ENCODE data around the gene OR10R2. TPM values are rescaled to one million over a fixed set of nuclear protein-coding genes. Genes with fewer than 3 reads are reported as not detected.

The OR10R2 gene
- total RNA-seq, 1 donor from 2014 or later = not detected

- Mint-ChIP-seq H3K9me3 (no peaks in the 10 kb centered on the region), H3K27ac (no peak overlapping the region), H3K4me1 (no peaks in the 10 kb centered on the region), H3K4me3 (no peak overlapping the region), H3K36me3 (ENCODE audit: low read depth) (no peaks in the 10 kb centered on the region), H3K27me3 (peaks cover 3% of the 10 kb centered on the region)
- ChIA-PET POLR2A (no interaction called here), CTCF (no interaction called here)
- TF ChIP-seq CTCF (IDR thresholded peaks at IDR 0.05) = no peak
- DNase-seq = no peak
- ATAC-seq (ENCODE audit: low read depth) = no peak
- intact Hi-C loops (cut with micrococcal nuclease) = loop anchor here (10.0 kb wide), 2 partner anchors 157 to 377 kb away; partner anchors contain the start of gene CD1B
Measured at GRCh38 chr1:158491316-158491715, 19.3 kb downstream of the OR10R2 start.

GRCh38 chr1:158493054-158493453 lies 21.0 kb downstream of the OR10R2 start:
- Mint-ChIP-seq H3K27ac (no peak overlapping the region), H3K27me3 (no peaks in the 10 kb centered on the region), H3K9me3 (no peaks in the 10 kb centered on the region), H3K36me3 (ENCODE audit: low read depth) (no peaks in the 10 kb centered on the region), H3K4me1 (no peaks in the 10 kb centered on the region), H3K4me3 (no peak overlapping the region)
- POLR2A ChIA-PET = no interaction called here
- no peak for DNase-seq
- intact Hi-C loops (cut with micrococcal nuclease) = loop anchor here (10.0 kb wide), 2 partner anchors 158 to 378 kb away; partner anchors contain the start of gene CD1B
- ATAC-seq (ENCODE audit: low read depth) = no peak
- no peak for TF ChIP-seq CTCF (IDR thresholded peaks at IDR 0.05)
- CTCF ChIA-PET = no interaction called here

- DNase-seq (no peak), ATAC-seq (ENCODE audit: low read depth) (no peak)
- intact Hi-C loops (cut with micrococcal nuclease) = loop anchor here (10.0 kb wide), 2 partner anchors 160 to 380 kb away; partner anchors contain the start of gene CD1B
- CTCF ChIA-PET = interaction anchor here (1.3 kb wide), 1 partner anchor 291 kb away, joined by 5 read pairs; no protein-coding TSS in a partner anchor
- Mint-ChIP-seq H3K27me3 (no peaks in the 10 kb centered on the region), H3K4me3 (no peak overlapping the region), H3K9me3 (no peaks in the 10 kb centered on the region), H3K27ac (no peak overlapping the region), H3K4me1 (no peaks in the 10 kb centered on the region), H3K36me3 (ENCODE audit: low read depth) (no peaks in the 10 kb centered on the region)
- no peak for TF ChIP-seq CTCF (IDR thresholded peaks at IDR 0.05)
- POLR2A ChIA-PET = no interaction called here
Measured at GRCh38 chr1:158494796-158495195, 22.8 kb downstream of the OR10R2 start.

- intact Hi-C loops (cut with micrococcal nuclease) = loop anchor here (1.0 to 10.0 kb wide), 5 partner anchors 162 to 533 kb away; partner anchors contain the start of gene CD1B
- Mint-ChIP-seq H3K4me1 (no peaks in the 10 kb centered on the region), H3K27ac (no peak overlapping the region), H3K27me3 (peaks cover 7% of the 10 kb centered on the region), H3K9me3 (no peaks in the 10 kb centered on the region), H3K36me3 (ENCODE audit: low read depth) (no peaks in the 10 kb centered on the region), H3K4me3 (no peak overlapping the region)
- POLR2A ChIA-PET = no interaction called here
- CTCF ChIA-PET = interaction anchor here (0.6 to 1.5 kb wide), 12 partner anchors 10 to 504 kb away, joined by 3 to 25 read pairs (median 3); no protein-coding TSS in a partner anchor
- no peak for DNase-seq
- TF ChIP-seq CTCF (IDR thresholded peaks at IDR 0.05) = no peak
- no peak for ATAC-seq (ENCODE audit: low read depth)
Measured at GRCh38 chr1:158496374-158496773, 24.4 kb downstream of the OR10R2 start.

GRCh38 chr1:158506369-158506987 lies 34.5 kb downstream of the OR10R2 start:
- H3K27me3 Mint-ChIP-seq = peaks cover 18% of the 10 kb centered on the region
- H3K4me1 Mint-ChIP-seq = no peaks in the 10 kb centered on the region
- DNase-seq (no peak), ATAC-seq (ENCODE audit: low read depth) (peak; percentile 56)
- CTCF ChIA-PET = interaction anchor here (0.7 to 2.8 kb wide), 8 partner anchors 9 to 583 kb away, joined by 3 to 15 read pairs (median 6); partner anchors contain the start of gene AIM2
- POLR2A ChIA-PET = no interaction called here
- intact Hi-C loops (cut with micrococcal nuclease) = loop anchor here (1.0 kb wide), 3 partner anchors 492 to 583 kb away; no protein-coding TSS in a partner anchor
- H3K4me3 Mint-ChIP-seq = no peak overlapping the region
- H3K36me3 Mint-ChIP-seq (ENCODE audit: low read depth) = no peaks in the 10 kb centered on the region
- TF ChIP-seq CTCF (IDR thresholded peaks at IDR 0.05) = no peak
- H3K9me3 Mint-ChIP-seq = peaks cover 9% of the 10 kb centered on the region
- no peak overlapping the region for H3K27ac Mint-ChIP-seq

All from activated B cell treated with CpG ODN at 0.5 μM for 24 hours (primary cell).